ENCODE measurements around the gene USP53.
A peak's percentile ranks its signal among the peaks of the same experiment; 100 is the strongest.
"Not testable (repeated sequence)": the region's sequence is repeated elsewhere in the genome, so short reads cannot be mapped to it uniquely, and the experiment has no call there.

The USP53 gene

GRCh38 chr4:119307606-119308005 is 95.1 kb downstream of the USP53 start:
- no peak overlapping the region for H3K27ac Mint-ChIP-seq
- ATAC-seq (no peak), DNase-seq (no peak)
- H3K4me3 Mint-ChIP-seq = no peak overlapping the region
- no peaks in the 10 kb centered on the region for H3K4me1 Mint-ChIP-seq
- H3K27me3 Mint-ChIP-seq = peaks cover 11% of the 10 kb centered on the region
- no peaks in the 10 kb centered on the region for H3K9me3 Mint-ChIP-seq

DNA sequence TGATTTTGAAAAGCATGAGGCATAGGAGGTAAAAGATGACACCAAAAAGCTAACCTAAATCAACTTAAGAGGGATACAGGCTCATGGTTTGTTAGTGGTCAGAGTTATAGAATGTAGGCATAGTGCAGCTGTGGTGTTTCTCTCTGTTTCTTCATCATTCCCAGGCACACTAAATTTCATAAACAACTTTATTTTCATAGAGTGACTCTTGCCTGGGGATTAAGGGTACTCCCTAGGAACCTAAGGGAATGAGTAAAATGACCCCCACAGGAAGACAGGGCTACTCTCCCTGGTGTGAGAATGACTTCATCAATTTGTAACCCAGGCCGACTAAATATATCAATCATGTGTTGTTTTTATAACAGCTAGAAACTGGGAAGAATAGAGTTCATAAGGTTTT is 98.3 kb downstream of the USP53 start:
- Mint-ChIP-seq H3K9me3 (no peaks in the 10 kb centered on the region), H3K27me3 (peaks cover 6% of the 10 kb centered on the region), H3K27ac (no peak overlapping the region), H3K4me1 (no peaks in the 10 kb centered on the region), H3K4me3 (no peak overlapping the region)
- DNase-seq (no peak), ATAC-seq (no peak)

DNA sequence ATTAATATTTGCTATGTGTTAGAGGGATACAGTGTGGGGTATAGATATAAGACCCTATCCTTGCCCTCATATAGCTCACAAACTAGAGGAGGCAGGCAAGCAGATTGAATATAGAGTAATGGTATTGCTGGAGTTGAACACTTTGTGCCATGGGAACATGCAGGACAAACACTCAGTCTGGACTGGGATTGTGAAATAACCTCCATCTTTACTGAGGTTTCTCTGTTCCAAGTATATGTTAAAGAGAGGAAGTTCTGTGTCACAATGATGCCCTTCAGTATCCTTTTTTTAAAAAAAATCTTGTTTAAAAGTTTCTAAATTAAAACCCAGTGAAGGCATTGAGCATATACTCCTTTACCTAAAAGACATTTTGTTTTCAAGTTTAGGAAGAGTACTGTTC is 100.7 kb downstream of the USP53 start:
- no peak for DNase-seq
- no peaks in the 10 kb centered on the region for H3K4me1 Mint-ChIP-seq
- peaks cover 6% of the 10 kb centered on the region for H3K27me3 Mint-ChIP-seq
- no peak overlapping the region for H3K4me3 Mint-ChIP-seq
- no peak overlapping the region for H3K27ac Mint-ChIP-seq
- no peak for ATAC-seq
- H3K9me3 Mint-ChIP-seq = no peaks in the 10 kb centered on the region

DNA sequence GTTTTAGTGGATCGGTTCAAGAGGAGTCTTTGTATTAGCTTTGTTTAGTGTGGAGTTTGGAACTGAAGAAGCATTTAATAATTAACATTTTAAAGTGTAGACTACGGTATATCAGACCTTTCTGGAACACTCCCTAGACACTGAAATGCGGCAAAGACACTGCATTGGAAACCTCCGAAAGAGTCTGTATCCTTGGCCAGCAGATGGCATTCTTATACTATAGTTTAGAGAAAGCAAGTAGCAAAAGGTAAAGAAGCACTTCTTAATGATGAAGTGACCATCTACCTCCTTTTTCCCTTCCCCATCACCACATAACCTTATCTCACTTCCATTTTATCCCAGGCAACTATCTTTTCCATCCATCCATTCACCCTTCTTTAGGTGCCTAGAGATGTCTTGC is 101.8 kb downstream of the USP53 start:
- Mint-ChIP-seq H3K27me3 (peaks cover 6% of the 10 kb centered on the region), H3K4me3 (no peak overlapping the region), H3K4me1 (no peaks in the 10 kb centered on the region), H3K9me3 (no peaks in the 10 kb centered on the region), H3K27ac (no peak overlapping the region)
- DNase-seq (no peak), ATAC-seq (peak; percentile 80)

- Mint-ChIP-seq H3K9me3 (no peaks in the 10 kb centered on the region), H3K27me3 (peaks cover 6% of the 10 kb centered on the region), H3K4me3 (no peak overlapping the region), H3K27ac (no peak overlapping the region), H3K4me1 (no peaks in the 10 kb centered on the region)
- DNase-seq (no peak), ATAC-seq (no peak)
Measured at GRCh38 chr4:119315036-119315435, 102.5 kb downstream of the USP53 start.

GRCh38 chr4:119317990-119318389 is 105.5 kb downstream of the USP53 start:
- DNase-seq (no peak), ATAC-seq (no peak)
- Mint-ChIP-seq H3K4me1 (no peaks in the 10 kb centered on the region), H3K27me3 (peaks cover 6% of the 10 kb centered on the region), H3K9me3 (no peaks in the 10 kb centered on the region), H3K4me3 (no peak overlapping the region), H3K27ac (no peak overlapping the region)

DNA sequence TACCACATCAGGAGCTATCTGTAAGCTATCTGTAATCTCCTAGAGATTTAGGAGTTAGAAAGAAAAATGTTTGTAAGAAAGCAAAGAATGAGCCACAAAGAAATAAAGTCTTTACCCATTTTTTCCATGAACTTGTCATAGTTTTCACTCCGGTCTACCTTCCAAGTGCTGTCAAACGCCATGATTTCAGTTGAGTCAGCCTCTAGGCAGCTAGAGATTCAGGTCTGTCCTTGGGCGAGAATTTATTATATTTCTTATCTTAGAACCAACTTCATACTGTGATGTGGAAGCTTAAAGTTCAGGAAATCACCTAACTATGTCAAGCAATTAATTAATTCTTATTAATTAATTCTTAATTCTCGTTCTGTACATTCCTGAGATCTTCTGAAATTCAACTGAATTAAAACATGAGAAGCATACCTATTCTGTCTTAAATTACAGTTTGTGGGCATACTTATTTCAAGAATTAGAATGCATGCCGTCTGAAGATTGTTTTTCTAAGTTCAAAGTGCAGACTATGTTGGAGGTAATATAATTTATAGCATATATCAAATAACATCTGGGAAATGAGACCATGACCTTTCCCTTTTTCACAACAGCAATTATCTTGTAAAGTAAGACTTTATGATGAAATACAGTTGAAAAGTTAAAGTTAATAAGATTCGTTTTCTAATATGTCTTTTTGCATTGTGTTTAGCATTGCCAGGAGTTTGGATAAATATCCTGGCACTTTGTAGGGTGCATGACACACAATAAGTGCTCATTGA is 109.6 kb downstream of the USP53 start, which contains the start of gene FABP2:
FABP2 (minus strand) TSS at position 218 of the 767 bp plus-strand sequence; CDS start at position 182, 36 bp downstream.
- no peak for DNase-seq
- no peaks in the 10 kb centered on the region for H3K9me3 Mint-ChIP-seq

GRCh38 chr4:119328695-119329094 is 116.2 kb downstream of the USP53 start:
- Mint-ChIP-seq H3K27me3 (no peaks in the 10 kb centered on the region), H3K4me3 (no peak overlapping the region)

More for the DNA sequence above, 109.6 kb downstream of the USP53 start, which contains the start of gene FABP2:
- Mint-ChIP-seq H3K27me3 (no peaks in the 10 kb centered on the region), H3K27ac (no peak within 1 kb of the TSS), H3K4me1 (no peaks in the 10 kb centered on the region), H3K4me3 (no peak within 1 kb of the TSS)
- no peak for ATAC-seq

GRCh38 chr4:119329835-119330620 is 117.5 kb downstream of the USP53 start:
- ATAC-seq = no peak
- no peak for DNase-seq
- H3K4me1 Mint-ChIP-seq = no peaks in the 10 kb centered on the region

More at GRCh38 chr4:119328695-119329094, 116.2 kb downstream of the USP53 start:
- no peak overlapping the region for H3K27ac Mint-ChIP-seq
- ATAC-seq (no peak), DNase-seq (no peak)
- H3K4me1 Mint-ChIP-seq = no peaks in the 10 kb centered on the region
- peaks cover 0 to 7% of the 10 kb centered on the region in 2 donors for H3K9me3 Mint-ChIP-seq

DNA sequence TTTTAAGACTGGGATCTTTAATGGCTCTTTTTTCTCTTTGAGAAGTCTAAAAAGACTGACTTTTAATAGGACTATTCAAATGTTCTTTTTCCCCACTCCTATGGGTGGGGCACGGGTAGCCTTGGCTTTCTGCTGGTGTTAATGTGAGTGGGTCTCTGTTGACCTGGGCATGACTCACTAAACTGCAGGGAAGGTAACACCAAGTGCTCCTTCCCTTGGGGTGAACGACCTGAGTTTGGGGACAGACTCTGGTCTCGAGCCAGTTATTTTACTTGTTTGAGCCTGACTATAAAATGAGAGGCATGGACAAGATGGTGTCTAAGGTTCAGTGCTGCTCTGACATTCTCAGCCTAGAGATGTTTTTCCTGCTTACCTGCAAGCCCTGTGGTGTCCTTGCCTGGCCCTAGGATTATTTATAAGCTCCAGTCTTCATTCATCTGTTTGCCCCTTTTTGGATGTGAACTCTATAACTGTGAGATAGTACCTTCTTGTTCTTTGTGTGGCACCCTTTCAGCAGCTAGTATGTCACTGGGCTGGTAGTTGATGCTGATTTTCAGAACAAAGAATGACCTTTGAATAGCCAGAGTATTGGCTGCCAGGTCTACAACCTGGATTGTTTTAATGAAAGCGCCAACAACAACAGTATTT is 123.9 kb downstream of the USP53 start:
- H3K27me3 Mint-ChIP-seq, H3K27ac Mint-ChIP-seq, H3K4me1 Mint-ChIP-seq, H3K4me3 Mint-ChIP-seq, H3K9me3 Mint-ChIP-seq, DNase-seq, ATAC-seq: not testable (repeated sequence)

More at GRCh38 chr4:119329835-119330620, 117.5 kb downstream of the USP53 start:
- Mint-ChIP-seq H3K4me3 (no peak overlapping the region), H3K27ac (peak overlapping the region in 1 of 2 donors; percentile 17), H3K27me3 (no peaks in the 10 kb centered on the region), H3K9me3 (peaks cover 0 to 7% of the 10 kb centered on the region in 2 donors)

- no peak overlapping the region for H3K27ac Mint-ChIP-seq
- ATAC-seq (no peak), DNase-seq (no peak)
- H3K27me3 Mint-ChIP-seq = no peaks in the 10 kb centered on the region
- no peak overlapping the region for H3K4me3 Mint-ChIP-seq
- H3K9me3 Mint-ChIP-seq = no peaks in the 10 kb centered on the region
- H3K4me1 Mint-ChIP-seq = no peaks in the 10 kb centered on the region
Measured at GRCh38 chr4:119337010-119337409, 124.5 kb downstream of the USP53 start.

- H3K9me3 Mint-ChIP-seq, H3K4me1 Mint-ChIP-seq, H3K27me3 Mint-ChIP-seq, DNase-seq, H3K27ac Mint-ChIP-seq, H3K4me3 Mint-ChIP-seq, ATAC-seq: not testable (repeated sequence)
Measured at GRCh38 chr4:119339895-119340294, 127.4 kb downstream of the USP53 start.

- H3K27ac Mint-ChIP-seq, DNase-seq, H3K9me3 Mint-ChIP-seq, ATAC-seq, H3K4me3 Mint-ChIP-seq, H3K27me3 Mint-ChIP-seq, H3K4me1 Mint-ChIP-seq: not testable (repeated sequence)
Measured at GRCh38 chr4:119343293-119343692, 130.8 kb downstream of the USP53 start.

All from stimulated activated naive CD8-positive, alpha-beta T cell treated with anti-CD3 and anti-CD28 coated beads, Interleukin-15, amount 100 ng/mL, for 72 hours (primary cell).